ENCODE data around the gene ROGDI.

- no peak for TF ChIP-seq CTCF (IDR thresholded peaks at IDR 0.05; ENCODE audit: poor library complexity)
- no peak for TF ChIP-seq EZH2phosphoT487 (IDR thresholded peaks at IDR 0.05; ENCODE audit: low read depth, severe bottlenecking, unreplicated experiment)
- TF ChIP-seq EZH2 (IDR thresholded peaks at IDR 0.05; ENCODE audit: borderline replicate concordance): no peak
These were observed 8.8 kb upstream of the ROGDI start for GRCh38 chr16:4811242-4811641.

Measured in hepatocyte (in vitro differentiated cells).